GM23338 (cell line): ENCODE measurements around the gene SRPK2.

Source experiments
- CREB1 ChIP-seq: fragments of 250-450 bp; sonication (Bioruptor Pico); IDR thresholded peaks from 2 replicates; pipeline ENCODE4 v1.5.0; 2020; ENCODE audit warnings: low read depth, mild to moderate bottlenecking, moderate library complexity
- EZH2 ChIP-seq: fragments of 200-600 bp; sonication (generic); IDR thresholded peaks from one replicate; pipeline ENCODE4 v1.8.0; 2017; ENCODE audit warnings: antibody characterized with exemption, mild to moderate bottlenecking, low read depth; ENCODE audit not compliant: unreplicated experiment
- EZH2phosphoT487 ChIP-seq: fragments of 200-600 bp; sonication (generic); IDR thresholded peaks from one replicate; pipeline ENCODE4 v1.8.1; 2018; ENCODE audit warnings: antibody characterized with exemption; ENCODE audit not compliant: unreplicated experiment
- JUNB ChIP-seq: IDR thresholded peaks from one replicate; pipeline ENCODE4 v1.6.1; 2016; ENCODE audit warnings: antibody characterized with exemption; ENCODE audit not compliant: unreplicated experiment
- NANOG ChIP-seq: IDR thresholded peaks from 2 replicates; pipeline ENCODE4 v1.6.1; 2016; ENCODE audit warnings: antibody characterized with exemption, borderline replicate concordance
- POLR2AphosphoS5 ChIP-seq: IDR thresholded peaks from 2 replicates; pipeline ENCODE4 v1.6.1; 2016; ENCODE audit warnings: antibody characterized with exemption, low read depth
- STAT1 ChIP-seq: IDR thresholded peaks from one replicate; pipeline ENCODE4 v1.6.1; 2016; ENCODE audit warnings: antibody characterized with exemption; ENCODE audit not compliant: unreplicated experiment
- ZNF114 ChIP-seq: fragments of 250-450 bp; sonication (Bioruptor Pico); IDR thresholded peaks from 2 replicates; pipeline ENCODE4 v1.5.0; 2020; ENCODE audit warnings: mild to moderate bottlenecking, moderate library complexity
- ZNF331 ChIP-seq: fragments of 250-450 bp; sonication (Bioruptor Pico); IDR thresholded peaks from 2 replicates; pipeline ENCODE4 v1.5.0; 2020; ENCODE audit warnings: low read depth, mild to moderate bottlenecking, moderate library complexity
- TF ChIP-seq, protein P1 (sequence below), 2 experiments: fragments of 200-600 bp in 1 of 2; sonication (generic) in 1 of 2; conservative IDR thresholded peaks; 2 replicates each; pipeline versions ENCODE4 v1.5.1 to v1.6.1; 2016 to 2017; ENCODE audit warnings: antibody characterized with exemption in 2 of 2, low read depth in 2 of 2, mild to moderate bottlenecking in 2 of 2, moderate library complexity in 1 of 2
- TF ChIP-seq, protein P2 (sequence below): IDR thresholded peaks from one replicate; pipeline ENCODE4 v1.6.1; 2018; ENCODE audit warnings: antibody characterized with exemption; ENCODE audit not compliant: unreplicated experiment
- TF ChIP-seq, protein P3 (sequence below): IDR thresholded peaks from 2 replicates; pipeline ENCODE4 v1.6.1; 2016; ENCODE audit warnings: antibody characterized with exemption
- TF ChIP-seq, protein P4 (sequence below): fragments of 250-450 bp; sonication (Bioruptor Pico); IDR thresholded peaks from 2 replicates; pipeline ENCODE4 v1.5.0; 2020; ENCODE audit warnings: mild to moderate bottlenecking, moderate library complexity

DNA sequence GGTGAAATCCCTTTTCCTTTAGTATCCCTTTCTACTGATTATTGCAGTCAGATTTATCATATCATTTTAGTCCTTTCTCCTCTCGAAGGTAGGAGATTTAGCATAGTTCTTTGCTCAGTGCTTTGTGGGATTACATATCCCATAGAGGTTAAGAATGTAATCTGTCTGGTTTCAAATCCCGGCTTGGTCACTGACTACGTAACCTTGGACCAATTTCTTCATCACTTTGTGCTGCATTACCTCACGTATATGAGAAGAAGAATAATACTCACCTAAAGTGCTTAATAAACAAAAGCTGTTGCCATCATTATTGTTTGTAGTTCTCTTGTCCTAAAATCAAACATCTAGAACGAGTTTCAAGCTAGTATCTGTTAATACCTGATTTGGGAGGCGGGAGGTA, 300.7 kb downstream of the SRPK2 start:
- TF ChIP-seq, protein P1, sequence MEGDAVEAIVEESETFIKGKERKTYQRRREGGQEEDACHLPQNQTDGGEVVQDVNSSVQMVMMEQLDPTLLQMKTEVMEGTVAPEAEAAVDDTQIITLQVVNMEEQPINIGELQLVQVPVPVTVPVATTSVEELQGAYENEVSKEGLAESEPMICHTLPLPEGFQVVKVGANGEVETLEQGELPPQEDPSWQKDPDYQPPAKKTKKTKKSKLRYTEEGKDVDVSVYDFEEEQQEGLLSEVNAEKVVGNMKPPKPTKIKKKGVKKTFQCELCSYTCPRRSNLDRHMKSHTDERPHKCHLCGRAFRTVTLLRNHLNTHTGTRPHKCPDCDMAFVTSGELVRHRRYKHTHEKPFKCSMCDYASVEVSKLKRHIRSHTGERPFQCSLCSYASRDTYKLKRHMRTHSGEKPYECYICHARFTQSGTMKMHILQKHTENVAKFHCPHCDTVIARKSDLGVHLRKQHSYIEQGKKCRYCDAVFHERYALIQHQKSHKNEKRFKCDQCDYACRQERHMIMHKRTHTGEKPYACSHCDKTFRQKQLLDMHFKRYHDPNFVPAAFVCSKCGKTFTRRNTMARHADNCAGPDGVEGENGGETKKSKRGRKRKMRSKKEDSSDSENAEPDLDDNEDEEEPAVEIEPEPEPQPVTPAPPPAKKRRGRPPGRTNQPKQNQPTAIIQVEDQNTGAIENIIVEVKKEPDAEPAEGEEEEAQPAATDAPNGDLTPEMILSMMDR (conservative IDR thresholded peaks at IDR 0.05; ENCODE audit: low read depth in 2 of 2), result no peak
- TF ChIP-seq POLR2AphosphoS5, result no peak
- TF ChIP-seq, protein P2, sequence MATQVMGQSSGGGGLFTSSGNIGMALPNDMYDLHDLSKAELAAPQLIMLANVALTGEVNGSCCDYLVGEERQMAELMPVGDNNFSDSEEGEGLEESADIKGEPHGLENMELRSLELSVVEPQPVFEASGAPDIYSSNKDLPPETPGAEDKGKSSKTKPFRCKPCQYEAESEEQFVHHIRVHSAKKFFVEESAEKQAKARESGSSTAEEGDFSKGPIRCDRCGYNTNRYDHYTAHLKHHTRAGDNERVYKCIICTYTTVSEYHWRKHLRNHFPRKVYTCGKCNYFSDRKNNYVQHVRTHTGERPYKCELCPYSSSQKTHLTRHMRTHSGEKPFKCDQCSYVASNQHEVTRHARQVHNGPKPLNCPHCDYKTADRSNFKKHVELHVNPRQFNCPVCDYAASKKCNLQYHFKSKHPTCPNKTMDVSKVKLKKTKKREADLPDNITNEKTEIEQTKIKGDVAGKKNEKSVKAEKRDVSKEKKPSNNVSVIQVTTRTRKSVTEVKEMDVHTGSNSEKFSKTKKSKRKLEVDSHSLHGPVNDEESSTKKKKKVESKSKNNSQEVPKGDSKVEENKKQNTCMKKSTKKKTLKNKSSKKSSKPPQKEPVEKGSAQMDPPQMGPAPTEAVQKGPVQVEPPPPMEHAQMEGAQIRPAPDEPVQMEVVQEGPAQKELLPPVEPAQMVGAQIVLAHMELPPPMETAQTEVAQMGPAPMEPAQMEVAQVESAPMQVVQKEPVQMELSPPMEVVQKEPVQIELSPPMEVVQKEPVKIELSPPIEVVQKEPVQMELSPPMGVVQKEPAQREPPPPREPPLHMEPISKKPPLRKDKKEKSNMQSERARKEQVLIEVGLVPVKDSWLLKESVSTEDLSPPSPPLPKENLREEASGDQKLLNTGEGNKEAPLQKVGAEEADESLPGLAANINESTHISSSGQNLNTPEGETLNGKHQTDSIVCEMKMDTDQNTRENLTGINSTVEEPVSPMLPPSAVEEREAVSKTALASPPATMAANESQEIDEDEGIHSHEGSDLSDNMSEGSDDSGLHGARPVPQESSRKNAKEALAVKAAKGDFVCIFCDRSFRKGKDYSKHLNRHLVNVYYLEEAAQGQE, result no peak
- TF ChIP-seq EZH2, result no peak
- TF ChIP-seq ZNF114, result no peak
- no peak for TF ChIP-seq CREB1
- TF ChIP-seq EZH2phosphoT487, result no peak
- TF ChIP-seq, protein P3, sequence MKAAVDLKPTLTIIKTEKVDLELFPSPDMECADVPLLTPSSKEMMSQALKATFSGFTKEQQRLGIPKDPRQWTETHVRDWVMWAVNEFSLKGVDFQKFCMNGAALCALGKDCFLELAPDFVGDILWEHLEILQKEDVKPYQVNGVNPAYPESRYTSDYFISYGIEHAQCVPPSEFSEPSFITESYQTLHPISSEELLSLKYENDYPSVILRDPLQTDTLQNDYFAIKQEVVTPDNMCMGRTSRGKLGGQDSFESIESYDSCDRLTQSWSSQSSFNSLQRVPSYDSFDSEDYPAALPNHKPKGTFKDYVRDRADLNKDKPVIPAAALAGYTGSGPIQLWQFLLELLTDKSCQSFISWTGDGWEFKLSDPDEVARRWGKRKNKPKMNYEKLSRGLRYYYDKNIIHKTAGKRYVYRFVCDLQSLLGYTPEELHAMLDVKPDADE, result no peak
- TF ChIP-seq NANOG, result no peak
- no peak for TF ChIP-seq JUNB
- TF ChIP-seq, protein P4, sequence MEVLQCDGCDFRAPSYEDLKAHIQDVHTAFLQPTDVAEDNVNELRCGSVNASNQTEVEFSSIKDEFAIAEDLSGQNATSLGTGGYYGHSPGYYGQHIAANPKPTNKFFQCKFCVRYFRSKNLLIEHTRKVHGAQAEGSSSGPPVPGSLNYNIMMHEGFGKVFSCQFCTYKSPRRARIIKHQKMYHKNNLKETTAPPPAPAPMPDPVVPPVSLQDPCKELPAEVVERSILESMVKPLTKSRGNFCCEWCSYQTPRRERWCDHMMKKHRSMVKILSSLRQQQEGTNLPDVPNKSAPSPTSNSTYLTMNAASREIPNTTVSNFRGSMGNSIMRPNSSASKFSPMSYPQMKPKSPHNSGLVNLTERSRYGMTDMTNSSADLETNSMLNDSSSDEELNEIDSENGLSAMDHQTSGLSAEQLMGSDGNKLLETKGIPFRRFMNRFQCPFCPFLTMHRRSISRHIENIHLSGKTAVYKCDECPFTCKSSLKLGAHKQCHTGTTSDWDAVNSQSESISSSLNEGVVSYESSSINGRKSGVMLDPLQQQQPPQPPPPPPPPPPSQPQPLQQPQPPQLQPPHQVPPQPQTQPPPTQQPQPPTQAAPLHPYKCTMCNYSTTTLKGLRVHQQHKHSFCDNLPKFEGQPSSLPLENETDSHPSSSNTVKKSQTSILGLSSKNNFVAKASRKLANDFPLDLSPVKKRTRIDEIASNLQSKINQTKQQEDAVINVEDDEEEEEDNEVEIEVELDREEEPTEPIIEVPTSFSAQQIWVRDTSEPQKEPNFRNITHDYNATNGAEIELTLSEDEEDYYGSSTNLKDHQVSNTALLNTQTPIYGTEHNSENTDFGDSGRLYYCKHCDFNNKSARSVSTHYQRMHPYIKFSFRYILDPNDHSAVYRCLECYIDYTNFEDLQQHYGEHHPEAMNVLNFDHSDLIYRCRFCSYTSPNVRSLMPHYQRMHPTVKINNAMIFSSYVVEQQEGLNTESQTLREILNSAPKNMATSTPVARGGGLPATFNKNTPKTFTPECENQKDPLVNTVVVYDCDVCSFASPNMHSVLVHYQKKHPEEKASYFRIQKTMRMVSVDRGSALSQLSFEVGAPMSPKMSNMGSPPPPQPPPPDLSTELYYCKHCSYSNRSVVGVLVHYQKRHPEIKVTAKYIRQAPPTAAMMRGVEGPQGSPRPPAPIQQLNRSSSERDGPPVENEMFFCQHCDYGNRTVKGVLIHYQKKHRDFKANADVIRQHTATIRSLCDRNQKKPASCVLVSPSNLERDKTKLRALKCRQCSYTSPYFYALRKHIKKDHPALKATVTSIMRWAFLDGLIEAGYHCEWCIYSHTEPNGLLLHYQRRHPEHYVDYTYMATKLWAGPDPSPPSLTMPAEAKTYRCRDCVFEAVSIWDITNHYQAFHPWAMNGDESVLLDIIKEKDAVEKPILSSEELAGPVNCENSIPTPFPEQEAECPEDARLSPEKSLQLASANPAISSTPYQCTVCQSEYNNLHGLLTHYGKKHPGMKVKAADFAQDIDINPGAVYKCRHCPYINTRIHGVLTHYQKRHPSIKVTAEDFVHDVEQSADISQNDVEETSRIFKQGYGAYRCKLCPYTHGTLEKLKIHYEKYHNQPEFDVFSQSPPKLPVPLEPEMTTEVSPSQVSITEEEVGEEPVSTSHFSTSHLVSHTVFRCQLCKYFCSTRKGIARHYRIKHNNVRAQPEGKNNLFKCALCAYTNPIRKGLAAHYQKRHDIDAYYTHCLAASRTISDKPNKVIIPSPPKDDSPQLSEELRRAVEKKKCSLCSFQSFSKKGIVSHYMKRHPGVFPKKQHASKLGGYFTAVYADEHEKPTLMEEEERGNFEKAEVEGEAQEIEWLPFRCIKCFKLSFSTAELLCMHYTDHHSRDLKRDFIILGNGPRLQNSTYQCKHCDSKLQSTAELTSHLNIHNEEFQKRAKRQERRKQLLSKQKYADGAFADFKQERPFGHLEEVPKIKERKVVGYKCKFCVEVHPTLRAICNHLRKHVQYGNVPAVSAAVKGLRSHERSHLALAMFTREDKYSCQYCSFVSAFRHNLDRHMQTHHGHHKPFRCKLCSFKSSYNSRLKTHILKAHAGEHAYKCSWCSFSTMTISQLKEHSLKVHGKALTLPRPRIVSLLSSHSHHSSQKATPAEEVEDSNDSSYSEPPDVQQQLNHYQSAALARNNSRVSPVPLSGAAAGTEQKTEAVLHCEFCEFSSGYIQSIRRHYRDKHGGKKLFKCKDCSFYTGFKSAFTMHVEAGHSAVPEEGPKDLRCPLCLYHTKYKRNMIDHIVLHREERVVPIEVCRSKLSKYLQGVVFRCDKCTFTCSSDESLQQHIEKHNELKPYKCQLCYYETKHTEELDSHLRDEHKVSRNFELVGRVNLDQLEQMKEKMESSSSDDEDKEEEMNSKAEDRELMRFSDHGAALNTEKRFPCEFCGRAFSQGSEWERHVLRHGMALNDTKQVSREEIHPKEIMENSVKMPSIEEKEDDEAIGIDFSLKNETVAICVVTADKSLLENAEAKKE (CRISPR knock-in tag), result no peak
- no peak for TF ChIP-seq ZNF331
- no peak for TF ChIP-seq STAT1
